GM23338 (cell line): ENCODE results near the gene FOXP1. TPM values are rescaled to one million over a fixed set of nuclear protein-coding genes. Genes with fewer than 3 reads are reported as not detected.

Experiments
- ATAC-seq: fragments of 200-7000 bp; cut with Tn5 transposase; 3 replicates; pipeline ENCODE4 v1.9.1; 2020
- DNase-seq: peaks from one replicate; pipeline ENCODE4 v3.0.0-alpha.2; 2015; ENCODE audit warnings: low spot score
- H2AFZ ChIP-seq: fragments of 200-600 bp; sonication (generic); 2 replicates; pipeline ENCODE4 v1.8.0; 2016; ENCODE audit warnings: antibody characterized with exemption, mild to moderate bottlenecking, moderate library complexity
- H3F3A ChIP-seq: fragments of 200-600 bp; sonication (generic); replicated peaks from 2 replicates; pipeline ENCODE4 v1.8.0; 2017; ENCODE audit warnings: antibody characterized with exemption, mixed run types, low read depth
- H3K27ac ChIP-seq: fragments of 200-600 bp; sonication (generic); 2 replicates; pipeline ENCODE4 v1.6.1; 2016; ENCODE audit warnings: low read depth
- H3K27me3 ChIP-seq: fragments of 200-600 bp; sonication (generic); 2 replicates; pipeline ENCODE4 v1.8.0; 2016; ENCODE audit warnings: mild to moderate bottlenecking, mixed run types, moderate library complexity; ENCODE audit not compliant: insufficient read depth
- H3K36me3 ChIP-seq: fragments of 200-600 bp; sonication (generic); 2 replicates; pipeline ENCODE4 v1.8.0; 2016; ENCODE audit warnings: mild to moderate bottlenecking; ENCODE audit not compliant: insufficient read depth
- H3K4me1 ChIP-seq: fragments of 200-600 bp; sonication (generic); 2 replicates; pipeline ENCODE4 v1.8.0; 2016; ENCODE audit warnings: mild to moderate bottlenecking, moderate library complexity; ENCODE audit not compliant: insufficient read depth
- H3K4me2 ChIP-seq: fragments of 200-600 bp; sonication (generic); 2 replicates; pipeline ENCODE4 v1.7.1; 2017; ENCODE audit warnings: mixed run types
- H3K4me3 ChIP-seq: fragments of 200-600 bp; sonication (generic); 2 replicates; pipeline ENCODE4 v1.6.1; 2016; ENCODE audit warnings: mixed run types
- H3K79me2 ChIP-seq: fragments of 200-600 bp; sonication (generic); replicated peaks from 2 replicates; pipeline ENCODE4 v1.8.0; 2017; ENCODE audit warnings: mild to moderate bottlenecking; ENCODE audit not compliant: insufficient read depth
- H3K9me2 ChIP-seq: fragments of 200-600 bp; sonication (generic); 2 replicates; pipeline ENCODE4 v1.8.0; 2017; ENCODE audit not compliant: insufficient read depth
- H4K20me1 ChIP-seq: fragments of 200-600 bp; sonication (generic); replicated peaks from 2 replicates; pipeline ENCODE4 v1.8.0; 2017; ENCODE audit warnings: mild to moderate bottlenecking; ENCODE audit not compliant: insufficient read depth
- H3K27ac Mint-ChIP-seq: 2 replicates; pipeline ENCODE4 v1.8.0; 2020; ENCODE audit warnings: inconsistent platforms, mild to moderate bottlenecking, moderate library complexity, mixed read lengths
- H3K27me3 Mint-ChIP-seq: 3 replicates; pipeline ENCODE4 v1.8.0; 2022; ENCODE audit warnings: low read depth, mild to moderate bottlenecking, moderate library complexity, mixed read lengths, inconsistent platforms; ENCODE audit not compliant: insufficient read depth, poor library complexity
- H3K36me3 Mint-ChIP-seq: 3 replicates; pipeline ENCODE4 v1.8.0; 2021; ENCODE audit warnings: low read depth, mild to moderate bottlenecking, inconsistent platforms, moderate library complexity, mixed read lengths
- H3K4me1 Mint-ChIP-seq: 3 replicates; pipeline ENCODE4 v1.8.0; 2020; ENCODE audit warnings: mild to moderate bottlenecking, inconsistent platforms, mixed read lengths
- H3K4me3 Mint-ChIP-seq: 3 replicates; pipeline ENCODE4 v1.8.0; 2021; ENCODE audit warnings: moderate library complexity, mild to moderate bottlenecking, inconsistent platforms, mixed read lengths
- H3K9me3 Mint-ChIP-seq: 3 replicates; pipeline ENCODE4 v1.8.0; 2020; ENCODE audit warnings: moderate library complexity, mild to moderate bottlenecking, inconsistent platforms, mixed read lengths
- CREB1 ChIP-seq: fragments of 250-450 bp; sonication (Bioruptor Pico); IDR thresholded peaks from 2 replicates; pipeline ENCODE4 v1.5.0; 2020; ENCODE audit warnings: low read depth, mild to moderate bottlenecking, moderate library complexity
- ETS1 ChIP-seq: IDR thresholded peaks from 2 replicates; pipeline ENCODE4 v1.6.1; 2016; ENCODE audit warnings: antibody characterized with exemption
- JUNB ChIP-seq: IDR thresholded peaks from one replicate; pipeline ENCODE4 v1.6.1; 2016; ENCODE audit warnings: antibody characterized with exemption; ENCODE audit not compliant: unreplicated experiment
- POLR2AphosphoS5 ChIP-seq: IDR thresholded peaks from 2 replicates; pipeline ENCODE4 v1.6.1; 2016; ENCODE audit warnings: antibody characterized with exemption, low read depth
- REST ChIP-seq: IDR thresholded peaks from one replicate; pipeline ENCODE4 v1.6.1; 2018; ENCODE audit warnings: antibody characterized with exemption; ENCODE audit not compliant: unreplicated experiment
- ZNF462 ChIP-seq: fragments of 250-450 bp; sonication (Bioruptor Pico); IDR thresholded peaks from 2 replicates; pipeline ENCODE4 v1.5.0; 2020; ENCODE audit warnings: mild to moderate bottlenecking, moderate library complexity
- polyA plus RNA-seq: library from polyadenylated mRNA; unstranded; fragments of >200 nt; fragmentation: Nextera tagmentation; extraction: Ambion mirVana; gene quantifications from 2 replicates; pipeline ENCODE4 v1.2.1, GENCODE V29; 2016
- total RNA-seq: library from RNA; depleted of rRNA; stranded (reverse); fragments of >200 nt; shearing (Covaris generic); gene quantifications from 2 replicates; pipeline ENCODE4 v1.2.3, GENCODE V29; 2014

The FOXP1 gene
- total and polyA plus RNA-seq, 2 experiments from 2014 or later = 32.9 to 35.5 TPM

- Histone ChIP-seq H3K79me2 (no peaks in the 10 kb centered on the region), H3K4me1 (peaks cover 50% of the 10 kb centered on the region), H3K4me3 (no peak overlapping the region), H3K9me2 (no peaks in the 10 kb centered on the region), H3K27ac (peak overlapping the region; percentile 8; the same call in 1 of the 2 replicates), H3K4me2 (no peak overlapping the region), H3K27me3 (no peaks in the 10 kb centered on the region), H3K36me3 (no peaks in the 10 kb centered on the region), H4K20me1 (no peaks in the 10 kb centered on the region), H3F3A (no peaks in the 10 kb centered on the region), H2AFZ (no peak overlapping the region)
- Mint-ChIP-seq H3K9me3 (no peaks in the 10 kb centered on the region), H3K36me3 (no peaks in the 10 kb centered on the region), H3K4me3 (no peak overlapping the region), H3K27me3 (no peaks in the 10 kb centered on the region), H3K27ac (no peak overlapping the region; the same call in 1 of the 2 replicates), H3K4me1 (peaks cover 73% of the 10 kb centered on the region)
- DNase-seq = no peak
- ATAC-seq = no peak
- TF ChIP-seq ZNF462 (CRISPR knock-in tag) (no peak), REST (no peak), JUNB (no peak), POLR2AphosphoS5 (no peak), CREB1 (CRISPR knock-in tag) (no peak), ETS1 (no peak)
Observed at GRCh38 chr3:71168880-71169411, 414.6 kb downstream of the FOXP1 start.
